CD4-positive, CD25-positive, alpha-beta regulatory T cell (primary cell): ENCODE data around the gene C1orf21. TPM values are rescaled to one million over a fixed set of nuclear protein-coding genes. Genes with fewer than 3 reads are reported as not detected.
A peak's percentile ranks its signal among the peaks of the same experiment; 100 is the strongest.
"Not testable (repeated sequence)": the region's sequence is repeated elsewhere in the genome, so short reads cannot be mapped to it uniquely, and the experiment has no call there.

ENCODE experiments used
- ATAC-seq, 2 donors: fragments of 150-1000 bp; cut with Tn5 transposase; one replicate each; pipeline ENCODE4 v1.10.0; 2021; ENCODE audit warnings: low read depth in 2 of 2, moderate number of reproducible peaks in 2 of 2, moderate library complexity in 1 of 2
- DNase-seq, 3 donors: peaks; one replicate each; pipeline versions ENCODE4 v3.0.0 to v3.0.0-alpha.2; 2012 to 2022; ENCODE audit warnings: mixed read lengths in 1 of 3
- H3K27ac ChIP-seq: one replicate; pipeline ENCODE4 v1.7.0; 2013; ENCODE audit warnings: mild to moderate bottlenecking, low read length; ENCODE audit not compliant: insufficient read depth, poor library complexity, severe bottlenecking
- H3K27me3 ChIP-seq: one replicate; pipeline ENCODE4 v1.7.0; 2013; ENCODE audit warnings: low read length; ENCODE audit not compliant: control insufficient read depth, insufficient read depth
- H3K36me3 ChIP-seq: one replicate; pipeline ENCODE4 v1.7.0; 2013; ENCODE audit warnings: mild to moderate bottlenecking, low read length, moderate library complexity; ENCODE audit not compliant: control insufficient read depth, insufficient read depth
- H3K4me1 ChIP-seq: 2 replicates; pipeline ENCODE4 v1.7.0; 2013; ENCODE audit warnings: mild to moderate bottlenecking, low read length; ENCODE audit not compliant: insufficient read depth, control insufficient read depth, poor library complexity, severe bottlenecking
- H3K4me3 ChIP-seq: one replicate; pipeline ENCODE4 v1.7.0; 2013; ENCODE audit warnings: low read depth, mild to moderate bottlenecking, low read length, moderate library complexity
- H3K9me3 ChIP-seq, 2 experiments: 1 replicate in 1 of 2; 2 replicates in 1 of 2; pipeline ENCODE4 v1.7.0; 2013; ENCODE audit warnings: low read length in 2 of 2, mild to moderate bottlenecking in 1 of 2, moderate library complexity in 1 of 2; ENCODE audit not compliant: control insufficient read depth in 2 of 2
- H3K27ac Mint-ChIP-seq, 3 donors: one replicate each; pipeline ENCODE4 v1.8.0; 2020 to 2022; ENCODE audit warnings: mild to moderate bottlenecking in 3 of 3, mixed read lengths in 3 of 3, moderate library complexity in 2 of 3
- H3K27me3 Mint-ChIP-seq: one replicate; pipeline ENCODE4 v1.8.0; 2022; ENCODE audit warnings: mild to moderate bottlenecking, mixed read lengths
- H3K36me3 Mint-ChIP-seq: one replicate; pipeline ENCODE4 v1.8.0; 2020; ENCODE audit warnings: mixed read lengths
- H3K4me1 Mint-ChIP-seq, 4 donors: one replicate each; pipeline ENCODE4 v1.8.0; 2020 to 2022; ENCODE audit warnings: mixed read lengths in 4 of 4, mild to moderate bottlenecking in 1 of 4
- H3K4me3 Mint-ChIP-seq, 4 donors: one replicate each; pipeline ENCODE4 v1.8.0; 2020 to 2022; ENCODE audit warnings: mild to moderate bottlenecking in 4 of 4, mixed read lengths in 4 of 4, moderate library complexity in 3 of 4
- H3K9me3 Mint-ChIP-seq, 7 donors: one replicate each; pipeline ENCODE4 v1.8.0; 2020 to 2022; ENCODE audit warnings: mixed read lengths in 7 of 7, mild to moderate bottlenecking in 3 of 7, moderate library complexity in 2 of 7
- polyA plus RNA-seq, 4 donors: library from polyadenylated mRNA; unstranded; fragments of 300-500 nt; fragmentation: Illumina TruSeq; gene quantifications; one replicate each; pipeline ENCODE4 v1.2.3, GENCODE V29; 2021
- total RNA-seq: library from RNA; stranded (reverse); gene quantifications from one replicate; pipeline ENCODE4 v1.2.3, GENCODE V29; 2022

C1orf21 gene
- 0.59 TPM for total RNA-seq
- under 1 TPM in 1 of 4 donors, not detected in 3; 0.05 TPM for polyA plus RNA-seq

GRCh38 chr1:184386312-184387068, at the start of gene C1orf21:
C1orf21 (plus strand) TSS chr1:184387029; CDS start chr1:184477510, 90,481 bp downstream.
- no peaks in the 10 kb centered on the region for H3K36me3 Mint-ChIP-seq
- H3K4me1 ChIP-seq = peaks cover 19% of the 10 kb centered on the region
- H3K4me3 ChIP-seq = peak within 1 kb of the TSS; percentile 26
- ATAC-seq (peak; percentile 59 to 68), DNase-seq (peak; percentile 18 to 68 (median 34))
- H3K27ac Mint-ChIP-seq = peak within 1 kb of the TSS in 1 of 3 donors; percentile 0
- no peak within 1 kb of the TSS for H3K27ac ChIP-seq
- no peaks in the 10 kb centered on the region for H3K36me3 ChIP-seq
- no peaks in the 10 kb centered on the region for H3K9me3 ChIP-seq
- H3K4me1 Mint-ChIP-seq = peaks cover 6 to 24% (median 13%) of the 10 kb centered on the region in 4 donors
- H3K4me3 Mint-ChIP-seq = peak within 1 kb of the TSS; percentile 80 to 91 (median 82)
- peaks cover 57% of the 10 kb centered on the region for H3K27me3 ChIP-seq
- H3K27me3 Mint-ChIP-seq = peaks cover 69% of the 10 kb centered on the region
- H3K9me3 Mint-ChIP-seq = peaks cover 0 to 5% (median 0%) of the 10 kb centered on the region in 7 donors

- not testable (repeated sequence) for H3K27ac Mint-ChIP-seq, H3K9me3 Mint-ChIP-seq, H3K4me1 ChIP-seq, H3K4me3 ChIP-seq, H3K4me3 Mint-ChIP-seq, H3K27ac ChIP-seq, H3K36me3 ChIP-seq, ATAC-seq, DNase-seq, H3K4me1 Mint-ChIP-seq, H3K36me3 Mint-ChIP-seq, H3K9me3 ChIP-seq, H3K27me3 ChIP-seq, H3K27me3 Mint-ChIP-seq
Observed at GRCh38 chr1:184337865-184338264, 49.0 kb upstream of the C1orf21 start.

- Mint-ChIP-seq H3K9me3 (peaks cover 0 to 11% (median 2%) of the 10 kb centered on the region in 7 donors), H3K4me3 (no peak overlapping the region), H3K27ac (no peak overlapping the region), H3K27me3 (no peaks in the 10 kb centered on the region), H3K36me3 (no peaks in the 10 kb centered on the region), H3K4me1 (no peaks in the 10 kb centered on the region)
- H3K9me3 ChIP-seq = no peaks in the 10 kb centered on the region
- no peak overlapping the region for H3K27ac ChIP-seq
- DNase-seq (no peak), ATAC-seq (no peak)
- H3K4me3 ChIP-seq = no peak overlapping the region
- H3K36me3 ChIP-seq = no peaks in the 10 kb centered on the region
- H3K4me1 ChIP-seq = no peaks in the 10 kb centered on the region
- H3K27me3 ChIP-seq = peaks cover 9% of the 10 kb centered on the region
Observed at GRCh38 chr1:184340984-184341383, 45.8 kb upstream of the C1orf21 start.

- no peak overlapping the region for H3K27ac Mint-ChIP-seq
- no peaks in the 10 kb centered on the region for H3K36me3 ChIP-seq
- ATAC-seq = no peak
- no peak for DNase-seq
- peaks cover 10% of the 10 kb centered on the region for H3K27me3 ChIP-seq
- no peaks in the 10 kb centered on the region for H3K4me1 ChIP-seq
- H3K36me3 Mint-ChIP-seq = no peaks in the 10 kb centered on the region
- H3K9me3 ChIP-seq = no peaks in the 10 kb centered on the region
- H3K27ac ChIP-seq = no peak overlapping the region
- H3K9me3 Mint-ChIP-seq = peaks cover 0 to 2% (median 0%) of the 10 kb centered on the region in 7 donors
- peaks cover 5% of the 10 kb centered on the region for H3K27me3 Mint-ChIP-seq
- no peak overlapping the region for H3K4me3 Mint-ChIP-seq
- H3K4me3 ChIP-seq = no peak overlapping the region
- no peaks in the 10 kb centered on the region for H3K4me1 Mint-ChIP-seq
Observed at GRCh38 chr1:184350573-184350972, 36.3 kb upstream of the C1orf21 start.

GRCh38 chr1:184351416-184351975, 35.3 kb upstream of the C1orf21 start:
- ATAC-seq (no peak), DNase-seq (no peak)
- Histone ChIP-seq H3K27ac (no peak overlapping the region), H3K27me3 (peaks cover 14% of the 10 kb centered on the region), H3K9me3 (no peaks in the 10 kb centered on the region), H3K4me1 (no peaks in the 10 kb centered on the region), H3K36me3 (no peaks in the 10 kb centered on the region), H3K4me3 (no peak overlapping the region)
- peaks cover 5% of the 10 kb centered on the region for H3K27me3 Mint-ChIP-seq
- no peak overlapping the region for H3K27ac Mint-ChIP-seq
- no peaks in the 10 kb centered on the region for H3K4me1 Mint-ChIP-seq
- H3K36me3 Mint-ChIP-seq = no peaks in the 10 kb centered on the region
- peaks cover 0 to 2% (median 0%) of the 10 kb centered on the region in 7 donors for H3K9me3 Mint-ChIP-seq
- H3K4me3 Mint-ChIP-seq = no peak overlapping the region

- no peak overlapping the region for H3K27ac Mint-ChIP-seq
- H3K36me3 Mint-ChIP-seq = no peaks in the 10 kb centered on the region
- peaks cover 14% of the 10 kb centered on the region for H3K27me3 ChIP-seq
- ATAC-seq = no peak
- H3K4me1 Mint-ChIP-seq = no peaks in the 10 kb centered on the region
- no peak overlapping the region for H3K4me3 Mint-ChIP-seq
- no peaks in the 10 kb centered on the region for H3K9me3 ChIP-seq
- no peaks in the 10 kb centered on the region for H3K36me3 ChIP-seq
- peaks cover 0 to 2% (median 0%) of the 10 kb centered on the region in 7 donors for H3K9me3 Mint-ChIP-seq
- peaks cover 5% of the 10 kb centered on the region for H3K27me3 Mint-ChIP-seq
- no peaks in the 10 kb centered on the region for H3K4me1 ChIP-seq
- no peak for DNase-seq
- no peak overlapping the region for H3K4me3 ChIP-seq
- H3K27ac ChIP-seq = no peak overlapping the region
Observed at GRCh38 chr1:184352776-184353175, 34.1 kb upstream of the C1orf21 start.

GRCh38 chr1:184354719-184355118, 32.1 kb upstream of the C1orf21 start:
- Histone ChIP-seq H3K9me3 (no peaks in the 10 kb centered on the region), H3K4me1 (no peaks in the 10 kb centered on the region), H3K27ac (no peak overlapping the region), H3K36me3 (no peaks in the 10 kb centered on the region), H3K27me3 (peaks cover 12% of the 10 kb centered on the region), H3K4me3 (no peak overlapping the region)
- Mint-ChIP-seq H3K4me1 (no peaks in the 10 kb centered on the region), H3K27me3 (peaks cover 5% of the 10 kb centered on the region), H3K9me3 (peaks cover 0 to 2% (median 0%) of the 10 kb centered on the region in 7 donors), H3K36me3 (no peaks in the 10 kb centered on the region), H3K4me3 (no peak overlapping the region), H3K27ac (no peak overlapping the region)
- no peak for DNase-seq
- ATAC-seq = no peak
